Neural progenitor cell (in vitro differentiated cells): Measurements from ENCODE around the gene GLIPR2. TPM values are rescaled to one million over a fixed set of nuclear protein-coding genes. Genes with fewer than 3 reads are reported as not detected.

ENCODE experiments used
- DNase-seq: peaks from one replicate; pipeline ENCODE4 v3.0.0-alpha.2; 2016; ENCODE audit warnings: low spot score
- H2AFZ ChIP-seq: fragments of 200-600 bp; sonication (generic); replicated peaks from 2 replicates; pipeline ENCODE4 v1.6.1; 2016; ENCODE audit warnings: antibody characterized with exemption
- H3F3A ChIP-seq: fragments of 200-600 bp; sonication (generic); 2 replicates; pipeline ENCODE4 v1.6.1; 2016; ENCODE audit warnings: antibody characterized with exemption, low read depth
- H3K27ac ChIP-seq: fragments of 200-600 bp; sonication (generic); 2 replicates; pipeline ENCODE4 v1.5.1; 2016; ENCODE audit warnings: mild to moderate bottlenecking
- H3K27me3 ChIP-seq: fragments of 200-600 bp; sonication (generic); 2 replicates; pipeline ENCODE4 v1.6.1; 2016; ENCODE audit warnings: mild to moderate bottlenecking, moderate library complexity
- H3K36me3 ChIP-seq: fragments of 200-600 bp; sonication (generic); 2 replicates; pipeline ENCODE4 v1.5.1; 2016
- H3K4me1 ChIP-seq: fragments of 200-600 bp; sonication (generic); 2 replicates; pipeline ENCODE4 v1.6.1; 2016; ENCODE audit warnings: mixed run types
- H3K4me2 ChIP-seq: fragments of 200-600 bp; sonication (generic); 2 replicates; pipeline ENCODE4 v1.6.1; 2016
- H3K4me3 ChIP-seq: fragments of 200-600 bp; sonication (generic); 2 replicates; pipeline ENCODE4 v1.5.1; 2016
- H3K79me2 ChIP-seq: fragments of 200-600 bp; sonication (generic); 2 replicates; pipeline ENCODE4 v1.6.1; 2016; ENCODE audit warnings: low read depth
- H3K9ac ChIP-seq: fragments of 200-600 bp; sonication (generic); 2 replicates; pipeline ENCODE4 v1.6.1; 2016
- H3K9me3 ChIP-seq: fragments of 200-600 bp; sonication (generic); 2 replicates; pipeline ENCODE4 v1.5.1; 2016; ENCODE audit warnings: low read depth
- H4K20me1 ChIP-seq: fragments of 200-600 bp; sonication (generic); 2 replicates; pipeline ENCODE4 v1.6.1; 2016; ENCODE audit warnings: low read depth
- H3K27ac Mint-ChIP-seq: 3 replicates; pipeline ENCODE4 v1.8.0; 2021; ENCODE audit warnings: mixed read lengths
- H3K27me3 Mint-ChIP-seq: 2 replicates; pipeline ENCODE4 v1.8.0; 2022; ENCODE audit warnings: low read depth, mild to moderate bottlenecking, inconsistent platforms, moderate library complexity, mixed read lengths; ENCODE audit not compliant: insufficient read depth
- H3K36me3 Mint-ChIP-seq: 3 replicates; pipeline ENCODE4 v1.8.0; 2021; ENCODE audit warnings: mixed read lengths
- H3K4me1 Mint-ChIP-seq: 3 replicates; pipeline ENCODE4 v1.8.0; 2021; ENCODE audit warnings: mixed read lengths
- H3K4me3 Mint-ChIP-seq: 3 replicates; pipeline ENCODE4 v1.8.0; 2021; ENCODE audit warnings: mild to moderate bottlenecking, moderate library complexity, mixed read lengths
- H3K9me3 Mint-ChIP-seq: 3 replicates; pipeline ENCODE4 v1.8.0; 2020; ENCODE audit warnings: mixed read lengths
- CTCF ChIP-seq: fragments of 200-600 bp; sonication (generic); IDR thresholded peaks from 2 replicates; pipeline ENCODE4 v1.5.1; 2017; ENCODE audit warnings: antibody characterized with exemption, mild to moderate bottlenecking
- EZH2 ChIP-seq: fragments of 200-600 bp; sonication (generic); IDR thresholded peaks from 2 replicates; pipeline ENCODE4 v1.6.1; 2017; ENCODE audit warnings: antibody characterized with exemption, mild to moderate bottlenecking, moderate library complexity
- EZH2phosphoT487 ChIP-seq: fragments of 200-600 bp; sonication (generic); IDR thresholded peaks from 2 replicates; pipeline ENCODE4 v1.6.1; 2017; ENCODE audit warnings: antibody characterized with exemption
- total RNA-seq: library from RNA; depleted of rRNA; stranded (reverse); fragments of >200 nt; gene quantifications from 2 replicates; pipeline ENCODE4 v1.2.3, GENCODE V29; 2015; ENCODE audit warnings: low replicate concordance

The GLIPR2 gene
- total RNA-seq, 1 donor from 2014 or later = 12.4 TPM

DNA sequence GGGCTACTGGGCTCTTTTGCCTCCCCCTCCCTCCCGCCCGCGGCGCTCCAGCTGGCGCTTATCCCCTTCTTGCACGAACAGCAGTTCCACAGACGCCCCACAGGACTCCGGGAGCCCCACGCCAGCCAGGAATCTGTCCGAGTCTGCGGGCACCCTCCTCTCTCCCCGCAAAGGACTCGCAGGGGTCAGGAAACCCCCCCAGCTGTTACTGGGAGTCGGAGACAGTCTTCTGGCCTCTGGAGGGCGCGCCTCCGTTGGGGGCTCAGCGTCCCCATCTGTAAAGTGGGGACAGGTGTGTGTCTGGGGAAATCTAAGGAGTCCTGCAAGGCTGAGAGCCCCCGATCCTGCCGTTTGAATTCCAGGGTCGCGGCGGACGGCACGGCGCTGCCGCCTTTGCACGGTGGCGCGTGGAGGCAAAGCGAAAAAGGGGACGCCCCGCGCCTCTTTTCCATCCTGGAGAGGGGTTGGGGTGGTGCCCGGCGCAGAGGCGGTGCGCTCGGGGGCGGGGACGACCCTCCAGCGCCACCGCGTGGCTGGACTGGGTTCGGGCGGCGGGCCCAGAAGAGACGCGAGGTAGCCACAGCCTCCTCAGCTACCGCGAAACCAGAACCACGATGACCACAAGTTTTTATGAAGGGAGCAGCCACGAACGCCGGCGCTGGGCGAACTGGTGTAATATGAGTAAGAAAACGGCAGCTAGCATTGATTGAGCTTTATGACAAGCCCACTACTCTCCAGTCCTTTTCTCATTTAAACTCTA, 29.8 kb downstream of the GLIPR2 start:
- TF ChIP-seq CTCF (peak; percentile 90), EZH2 (no peak)
- Histone ChIP-seq H3K36me3 (no peaks in the 10 kb centered on the region), H2AFZ (peak overlapping the region; percentile 78), H3K27ac (no peak overlapping the region), H3K4me1 (peaks cover 19% of the 10 kb centered on the region), H3K4me3 (peak overlapping the region; percentile 44), H3F3A (peaks cover 30% of the 10 kb centered on the region), H3K4me2 (peak overlapping the region; percentile 70), H3K27me3 (no peaks in the 10 kb centered on the region), H4K20me1 (no peaks in the 10 kb centered on the region), H3K9ac (no peak overlapping the region), H3K79me2 (no peaks in the 10 kb centered on the region), H3K9me3 (no peaks in the 10 kb centered on the region)
- H3K27ac Mint-ChIP-seq = no peak overlapping the region
- H3K9me3 Mint-ChIP-seq = no peaks in the 10 kb centered on the region
- peaks cover 21% of the 10 kb centered on the region for H3K27me3 Mint-ChIP-seq
- DNase-seq = peak; percentile 86
- H3K36me3 Mint-ChIP-seq = peaks cover 3% of the 10 kb centered on the region
- no peak overlapping the region for H3K4me3 Mint-ChIP-seq
- H3K4me1 Mint-ChIP-seq = peaks cover 27% of the 10 kb centered on the region

GRCh38 chr9:36169166-36169565, 32.6 kb downstream of the GLIPR2 start, which contains the start of gene CCIN:
CCIN (plus strand) TSS chr9:36169388; CDS start chr9:36169503, 115 bp downstream.
- H3K27ac Mint-ChIP-seq = no peak within 1 kb of the TSS
- no peaks in the 10 kb centered on the region for H3K9me3 Mint-ChIP-seq
- H3K9me3 ChIP-seq = no peaks in the 10 kb centered on the region
- no peaks in the 10 kb centered on the region for H3K36me3 Mint-ChIP-seq
- no peaks in the 10 kb centered on the region for H4K20me1 ChIP-seq
- H3F3A ChIP-seq = peaks cover 9% of the 10 kb centered on the region
- no peak within 1 kb of the TSS for H3K4me2 ChIP-seq
- no peaks in the 10 kb centered on the region for H3K4me1 ChIP-seq
- no peak within 1 kb of the TSS for H3K4me3 ChIP-seq
- no peaks in the 10 kb centered on the region for H3K79me2 ChIP-seq
- H3K36me3 ChIP-seq = no peaks in the 10 kb centered on the region
- H3K4me1 Mint-ChIP-seq = peaks cover 3% of the 10 kb centered on the region
- H3K9ac ChIP-seq = no peak within 1 kb of the TSS
- H3K27me3 ChIP-seq = no peaks in the 10 kb centered on the region
- no peak for TF ChIP-seq EZH2
- TF ChIP-seq CTCF = no peak
- no peak for TF ChIP-seq EZH2phosphoT487
- no peak for DNase-seq
- no peak within 1 kb of the TSS for H3K4me3 Mint-ChIP-seq
- no peak within 1 kb of the TSS for H2AFZ ChIP-seq
- H3K27ac ChIP-seq = no peak within 1 kb of the TSS
- peaks cover 16% of the 10 kb centered on the region for H3K27me3 Mint-ChIP-seq

GRCh38 chr9:36169708-36170107, 33.2 kb downstream of the GLIPR2 start:
- H3K4me3 Mint-ChIP-seq = no peak overlapping the region
- H3K27ac Mint-ChIP-seq = no peak overlapping the region
- DNase-seq = no peak
- no peaks in the 10 kb centered on the region for H3K4me1 ChIP-seq
- no peaks in the 10 kb centered on the region for H3K36me3 ChIP-seq
- no peaks in the 10 kb centered on the region for H3K9me3 ChIP-seq
- no peak overlapping the region for H3K4me3 ChIP-seq
- no peak overlapping the region for H3K9ac ChIP-seq
- no peak overlapping the region for H2AFZ ChIP-seq
- no peaks in the 10 kb centered on the region for H3K79me2 ChIP-seq
- no peak overlapping the region for H3K4me2 ChIP-seq
- TF ChIP-seq EZH2phosphoT487 = no peak
- no peak for TF ChIP-seq EZH2
- TF ChIP-seq CTCF = no peak
- H3K9me3 Mint-ChIP-seq = no peaks in the 10 kb centered on the region
- peaks cover 14% of the 10 kb centered on the region for H3K27me3 Mint-ChIP-seq
- no peak overlapping the region for H3K27ac ChIP-seq
- peaks cover 8% of the 10 kb centered on the region for H3F3A ChIP-seq
- H3K27me3 ChIP-seq = no peaks in the 10 kb centered on the region
- H3K36me3 Mint-ChIP-seq = no peaks in the 10 kb centered on the region
- H4K20me1 ChIP-seq = no peaks in the 10 kb centered on the region
- H3K4me1 Mint-ChIP-seq = peaks cover 2% of the 10 kb centered on the region
